Keratinocyte (primary cell): ENCODE results near the gene ANKDD1A. TPM values are rescaled to one million over a fixed set of nuclear protein-coding genes. Genes with fewer than 3 reads are reported as not detected.

Experiments used
- DNase-seq: peaks from one replicate; pipeline ENCODE4 v3.0.0-alpha.2; 2011; ENCODE audit warnings: low read depth, missing footprints, low spot score
- FAIRE-seq: peaks from 2 replicates; lab custom pipeline; 2011; peaks lifted over from hg19 to GRCh38; lab: Jason Lieb, UNC
- H2AFZ ChIP-seq: 2 replicates; pipeline ENCODE4 v1.6.0; 2012; ENCODE audit warnings: low read length, control low read depth, inconsistent platforms; ENCODE audit not compliant: control insufficient read depth
- H3K27ac ChIP-seq: 2 replicates; pipeline ENCODE4 v1.5.1; 2011; ENCODE audit warnings: low read length; ENCODE audit not compliant: control insufficient read depth, insufficient read depth
- H3K27me3 ChIP-seq: 3 replicates; pipeline ENCODE4 v1.6.0; 2011; ENCODE audit warnings: low read length; ENCODE audit not compliant: control insufficient read depth, insufficient read depth; ENCODE audit errors: extremely low read depth
- H3K36me3 ChIP-seq, 2 experiments: 2 replicates in 1 of 2; 3 replicates in 1 of 2; pipeline ENCODE4 v1.5.1; 2011; ENCODE audit warnings: low read length in 2 of 2, mild to moderate bottlenecking in 1 of 2; ENCODE audit not compliant: control insufficient read depth in 2 of 2, insufficient read depth in 2 of 2; ENCODE audit errors: extremely low read depth in 1 of 2
- H3K4me1 ChIP-seq: 3 replicates; pipeline ENCODE4 v1.5.1; 2011; ENCODE audit warnings: low read length; ENCODE audit not compliant: control insufficient read depth, insufficient read depth; ENCODE audit errors: extremely low read depth
- H3K4me2 ChIP-seq: 3 replicates; pipeline ENCODE4 v1.6.0; 2011; ENCODE audit warnings: low read depth, low read length; ENCODE audit not compliant: control insufficient read depth, insufficient read depth; ENCODE audit errors: extremely low read depth
- H3K4me3 ChIP-seq, 3 experiments: fragments of 200-600 bp in 1 of 3; sonication (generic) in 1 of 3; 2 replicates in 2 of 3; 3 replicates in 1 of 3; pipeline ENCODE4 v1.5.1; 2011 to 2016; ENCODE audit warnings: low read length in 3 of 3, mild to moderate bottlenecking in 3 of 3, control low read depth in 2 of 3, inconsistent platforms in 1 of 3, low read depth in 1 of 3, mixed read lengths in 1 of 3, mixed run types in 1 of 3, moderate library complexity in 1 of 3; ENCODE audit not compliant: control insufficient read depth in 2 of 3, insufficient read depth in 2 of 3; ENCODE audit errors: extremely low read depth in 1 of 3
- H3K79me2 ChIP-seq: 2 replicates; pipeline ENCODE4 v1.6.0; 2012; ENCODE audit warnings: low read length; ENCODE audit not compliant: control insufficient read depth, insufficient read depth
- H3K9ac ChIP-seq: 3 replicates; pipeline ENCODE4 v1.6.0; 2011; ENCODE audit warnings: low read length; ENCODE audit not compliant: control insufficient read depth, insufficient read depth; ENCODE audit errors: extremely low read depth
- H3K9me1 ChIP-seq: 3 replicates; pipeline ENCODE4 v1.6.0; 2011; ENCODE audit warnings: low read length; ENCODE audit not compliant: control insufficient read depth, insufficient read depth; ENCODE audit errors: extremely low read depth
- H3K9me3 ChIP-seq: 2 replicates; pipeline ENCODE4 v1.5.1; 2012; ENCODE audit warnings: low read depth, low read length; ENCODE audit not compliant: control insufficient read depth
- H4K20me1 ChIP-seq: 3 replicates; pipeline ENCODE4 v1.6.0; 2011; ENCODE audit warnings: low read length; ENCODE audit not compliant: control insufficient read depth, insufficient read depth; ENCODE audit errors: extremely low read depth
- CTCF ChIP-seq, 3 experiments: IDR thresholded peaks in 1 of 3; conservative IDR thresholded peaks in 1 of 3; optimal IDR thresholded peaks in 1 of 3; 2 replicates in 2 of 3; 3 replicates in 1 of 3; pipeline versions ENCODE3 to v1.5.1; 2011; ENCODE audit warnings: low read length in 3 of 3, mild to moderate bottlenecking in 3 of 3, moderate library complexity in 2 of 3, control low read depth in 1 of 3, inconsistent platforms in 1 of 3; ENCODE audit not compliant: insufficient read depth in 2 of 3; ENCODE audit errors: extremely low read depth in 1 of 3
- EZH2 ChIP-seq: IDR thresholded peaks from one replicate; pipeline ENCODE4 v1.6.1; 2012; ENCODE audit warnings: inconsistent platforms, mild to moderate bottlenecking, low read length, moderate library complexity
- dilution Hi-C: fragments of 300-500 bp; cut with MboI; formaldehyde crosslinking; loops from one replicate; pipeline ENCODE4 v1.7.0; 2020; ENCODE audit warnings: low sequenced_read_pairs; ENCODE audit not compliant: extremely low pct_ligation_motif_present
- polyA plus RNA-seq, 5 experiments: library from polyadenylated mRNA; depleted of rRNA in 3 of 5; stranded (reverse) in 3 of 5; stranded (forward) in 1 of 5; unstranded in 1 of 5; fragments of >200 nt; gene quantifications; 1 replicate in 1 of 5; 2 replicates in 3 of 5; 3 replicates in 1 of 5; pipeline versions ENCODE4 v1.2.1 to v1.2.3, GENCODE V29; 2011 to 2012; ENCODE audit warnings: missing spikeins in 2 of 5, low read depth in 1 of 5, low replicate concordance in 1 of 5

The ANKDD1A gene
- polyA plus RNA-seq, 1 donor (not counting 4 experiments of a cell fraction or from before 2014, with no cell fraction given) = 1.1 TPM

- H4K20me1 ChIP-seq = no peaks in the 10 kb centered on the region
- no peaks in the 10 kb centered on the region for H3K9me3 ChIP-seq
- H2AFZ ChIP-seq = no peak overlapping the region
- H3K27ac ChIP-seq = no peak overlapping the region
- DNase-seq (no peak), FAIRE-seq (no peak)
- no peak overlapping the region for H3K4me2 ChIP-seq
- H3K27me3 ChIP-seq = no peaks in the 10 kb centered on the region
- dilution Hi-C loops = no loop called here
- TF ChIP-seq CTCF (optimal IDR thresholded peaks at IDR 0.05 in 1 of 3, IDR thresholded peaks at IDR 0.05 in 1 of 3, conservative IDR thresholded peaks at IDR 0.05 in 1 of 3; ENCODE audit: extremely low read depth in 1 of 3, insufficient read depth in 2 of 3, low read length in 3 of 3) (no peak), EZH2 (no peak)
- no peaks in the 10 kb centered on the region for H3K79me2 ChIP-seq
- no peaks in the 10 kb centered on the region for H3K4me1 ChIP-seq
- no peaks in the 10 kb centered on the region for H3K9me1 ChIP-seq
- H3K9ac ChIP-seq = no peak overlapping the region
- H3K36me3 ChIP-seq = no peaks in the 10 kb centered on the region
- H3K4me3 ChIP-seq = no peak overlapping the region
These were observed 85.4 kb downstream of the ANKDD1A start for GRCh38 chr15:64997066-64997465.

GRCh38 chr15:64997745-64998375 lies 86.2 kb downstream of the ANKDD1A start:
- Histone ChIP-seq H3K36me3 (no peaks in the 10 kb centered on the region), H3K79me2 (no peaks in the 10 kb centered on the region), H3K4me2 (no peak overlapping the region), H3K27ac (no peak overlapping the region), H3K27me3 (no peaks in the 10 kb centered on the region), H3K4me3 (no peak overlapping the region), H2AFZ (no peak overlapping the region), H3K9me3 (no peaks in the 10 kb centered on the region), H3K9me1 (no peaks in the 10 kb centered on the region), H3K4me1 (no peaks in the 10 kb centered on the region), H3K9ac (no peak overlapping the region), H4K20me1 (no peaks in the 10 kb centered on the region)
- dilution Hi-C loops = no loop called here
- DNase-seq = no peak
- TF ChIP-seq EZH2 = no peak
- no peak for FAIRE-seq

GRCh38 chr15:65004993-65005392 lies 93.3 kb downstream of the ANKDD1A start:
- H3K4me3 ChIP-seq = no peak overlapping the region
- no peaks in the 10 kb centered on the region for H4K20me1 ChIP-seq
- TF ChIP-seq CTCF (optimal IDR thresholded peaks at IDR 0.05 in 1 of 3, IDR thresholded peaks at IDR 0.05 in 1 of 3, conservative IDR thresholded peaks at IDR 0.05 in 1 of 3; ENCODE audit: extremely low read depth in 1 of 3, insufficient read depth in 2 of 3, low read length in 3 of 3) (no peak), EZH2 (no peak)
- no peaks in the 10 kb centered on the region for H3K27me3 ChIP-seq
- no peaks in the 10 kb centered on the region for H3K79me2 ChIP-seq
- FAIRE-seq (no peak), DNase-seq (no peak)
- H2AFZ ChIP-seq = no peak overlapping the region
- H3K9me3 ChIP-seq = no peaks in the 10 kb centered on the region
- no peaks in the 10 kb centered on the region for H3K9me1 ChIP-seq
- no peak overlapping the region for H3K9ac ChIP-seq
- H3K4me2 ChIP-seq = no peak overlapping the region
- H3K4me1 ChIP-seq = peaks cover 4% of the 10 kb centered on the region
- H3K27ac ChIP-seq = no peak overlapping the region
- H3K36me3 ChIP-seq = no peaks in the 10 kb centered on the region
- dilution Hi-C loops = no loop called here
